Aorta (tissue), 4 donors: Measurements from ENCODE around the gene HEATR3. TPM values are rescaled to one million over a fixed set of nuclear protein-coding genes. Genes with fewer than 3 reads are reported as not detected.

Experiments
- polyA plus RNA-seq, 2 donors: library from polyadenylated mRNA; stranded (reverse); fragments of 200-250 nt; gene quantifications; one replicate each; pipeline ENCODE4 v1.2.3, GENCODE V29; 2013
- total RNA-seq, 2 donors: library from RNA; stranded (reverse); fragmentation: NEBNext Ultra II Directional; extraction: Animal tissue kit (Norgen Biotek cat#: 25700); gene quantifications; one replicate each; pipeline ENCODE4 v1.2.1, GENCODE V29; 2021
- donor health status: healthy with polysubstance abuse.
- donor health status: Bipolar disorder and iron deficiency.
- donor health status: DM: no; HTN: no; CAD: no.
- donor health status: DM: yes; HTN: yes; CAD: no.

The HEATR3 gene
- total and polyA plus RNA-seq, 4 donors = 3.7 to 17.9 (median 7.0) TPM

Other genes with a start within 250 kb of the HEATR3 start
- gene ZNF423, start 209.9 kb upstream of the HEATR3 start, total RNA-seq = 10 to 100 TPM; 12.5 to 43.1 TPM
- gene ZNF423, start 209.9 kb upstream of the HEATR3 start, polyA plus RNA-seq = 1 to 10 TPM; 3.1 to 7.6 TPM
- 10 to 100 TPM; 25.0 to 25.3 TPM for gene CNEP1R1, start 40.7 kb upstream of the HEATR3 start, total RNA-seq
- gene CNEP1R1, start 40.7 kb upstream of the HEATR3 start, polyA plus RNA-seq = 10 to 100 TPM; 11.5 to 15.5 TPM
- 10 to 100 TPM; 13.2 to 13.9 TPM for gene TENT4B, start 87.3 kb downstream of the HEATR3 start, total RNA-seq
- 1 to 10 TPM; 4.5 to 6.5 TPM for gene TENT4B, start 87.3 kb downstream of the HEATR3 start, polyA plus RNA-seq
- 10 to 100 TPM; 32.7 to 75.8 TPM for gene ADCY7, start 200.6 kb downstream of the HEATR3 start, total RNA-seq
- 1 to 10 TPM; 4.0 to 7.8 TPM for gene ADCY7, start 200.6 kb downstream of the HEATR3 start, polyA plus RNA-seq